Endothelial cell of umbilical vein (primary cell): ENCODE results near the gene MPIG6B. TPM values are rescaled to one million over a fixed set of nuclear protein-coding genes. Genes with fewer than 3 reads are reported as not detected.
A peak's percentile ranks its signal among the peaks of the same experiment; 100 is the strongest.

ENCODE experiments used
- BruUV-seq: library from RNA; stranded (reverse); fragments of 400-500 nt; replicated peaks from 2 replicates; lab custom pipeline; 2021; lab: Mats Ljungman, UMichigan
- CTCF ChIA-PET: fragments of 300-600, 350-600 bp; sonication (Branson Sonifier 250); formaldehyde crosslinking; loops from one replicate; lab custom pipeline; 2021; ENCODE audit warnings: antibody characterized with exemption, inconsistent platforms; lab: Charles Lee
- POLR2A ChIA-PET: fragments of 300-600, 350-600 bp; sonication (Branson Sonifier 250); formaldehyde crosslinking; loops from one replicate; lab custom pipeline; 2021; ENCODE audit warnings: antibody characterized with exemption, inconsistent platforms; lab: Charles Lee
- DNase-seq: peaks from one replicate; pipeline ENCODE4 v3.0.0-alpha.2; 2011; ENCODE audit warnings: low read depth, low spot score
- FAIRE-seq: peaks from 2 replicates; lab custom pipeline; 2011; peaks lifted over from hg19 to GRCh38; lab: Jason Lieb, UNC
- H2AFZ ChIP-seq: 2 replicates; pipeline ENCODE4 v1.6.0; 2012; ENCODE audit warnings: low read depth, low read length, control low read depth, inconsistent platforms
- H3K27ac ChIP-seq: 2 replicates; pipeline ENCODE4 v1.5.1; 2011; ENCODE audit warnings: low read depth, mild to moderate bottlenecking, control low read depth, low read length, moderate library complexity; ENCODE audit not compliant: insufficient read depth
- H3K27me3 ChIP-seq, 2 experiments: 2 replicates each; pipeline versions ENCODE4 v1.6.0 to v1.6.1; 2011; ENCODE audit warnings: low read length in 2 of 2, mixed read lengths in 1 of 2; ENCODE audit not compliant: control insufficient read depth in 2 of 2, insufficient read depth in 2 of 2
- H3K36me3 ChIP-seq, 2 experiments: 2 replicates in 1 of 2; 3 replicates in 1 of 2; pipeline ENCODE4 v1.5.1; 2011; ENCODE audit warnings: low read length in 2 of 2, mild to moderate bottlenecking in 1 of 2, moderate library complexity in 1 of 2; ENCODE audit not compliant: control insufficient read depth in 2 of 2, insufficient read depth in 2 of 2; ENCODE audit errors: extremely low read depth in 1 of 2
- H3K4me1 ChIP-seq: 3 replicates; pipeline ENCODE4 v1.5.1; 2011; ENCODE audit warnings: mild to moderate bottlenecking, low read length; ENCODE audit not compliant: control insufficient read depth, insufficient read depth; ENCODE audit errors: extremely low read depth
- H3K4me2 ChIP-seq: 2 replicates; pipeline ENCODE4 v1.6.1; 2011; ENCODE audit warnings: low read length, control low read depth, mixed read lengths; ENCODE audit not compliant: insufficient read depth
- H3K4me3 ChIP-seq, 3 experiments: fragments of 200-600 bp in 1 of 3; sonication (generic), shearing (Covaris generic) in 1 of 3; replicated peaks in 1 of 3; 2 replicates each; pipeline ENCODE4 v1.5.1; 2011 to 2016; ENCODE audit warnings: control low read depth in 3 of 3, low read length in 3 of 3, mild to moderate bottlenecking in 2 of 3, inconsistent platforms in 1 of 3, low read depth in 1 of 3, moderate library complexity in 1 of 3; ENCODE audit not compliant: insufficient read depth in 1 of 3
- H3K79me2 ChIP-seq: 2 replicates; pipeline ENCODE4 v1.6.0; 2012; ENCODE audit warnings: low read length, inconsistent platforms; ENCODE audit not compliant: control insufficient read depth, insufficient read depth
- H3K9ac ChIP-seq: replicated peaks from 2 replicates; pipeline ENCODE3; 2011; ENCODE audit warnings: low read length, control low read depth; ENCODE audit not compliant: insufficient read depth; ENCODE audit errors: extremely low read depth
- H3K9me1 ChIP-seq: replicated peaks from 3 replicates; pipeline ENCODE4 v1.6.0; 2011; ENCODE audit warnings: mild to moderate bottlenecking, low read length; ENCODE audit not compliant: control insufficient read depth, insufficient read depth; ENCODE audit errors: extremely low read depth
- H3K9me3 ChIP-seq: replicated peaks from 2 replicates; pipeline ENCODE4 v1.5.1; 2012; ENCODE audit warnings: low read length, inconsistent platforms; ENCODE audit not compliant: control insufficient read depth, insufficient read depth
- H4K20me1 ChIP-seq: replicated peaks from 2 replicates; pipeline ENCODE3; 2011; ENCODE audit warnings: mild to moderate bottlenecking, low read length; ENCODE audit not compliant: control insufficient read depth, insufficient read depth; ENCODE audit errors: extremely low read depth
- EZH2 ChIP-seq: IDR thresholded peaks from 2 replicates; pipeline ENCODE4 v1.6.1; 2012; ENCODE audit warnings: borderline replicate concordance, low read depth, mild to moderate bottlenecking, moderate library complexity, low read length, inconsistent platforms; ENCODE audit not compliant: severe bottlenecking
- FOS ChIP-seq: IDR thresholded peaks from 2 replicates; pipeline ENCODE4 v1.6.1; 2011; ENCODE audit warnings: mild to moderate bottlenecking, low read length, moderate library complexity, borderline replicate concordance; ENCODE audit not compliant: insufficient read depth
- GATA2 ChIP-seq: IDR thresholded peaks from 2 replicates; pipeline ENCODE4 v1.7.0; 2011; ENCODE audit warnings: low read depth, mild to moderate bottlenecking, moderate library complexity, mixed read lengths, low read length; ENCODE audit not compliant: insufficient read length, insufficient read depth
- JUN ChIP-seq: IDR thresholded peaks from 2 replicates; pipeline ENCODE4 v1.6.1; 2011; ENCODE audit warnings: borderline replicate concordance, low read depth; ENCODE audit not compliant: insufficient read length, insufficient read depth
- MAX ChIP-seq: IDR thresholded peaks from 2 replicates; pipeline ENCODE4 v1.6.1; 2011; ENCODE audit not compliant: insufficient read depth, insufficient read length
- MYC ChIP-seq: IDR thresholded peaks from one replicate; pipeline ENCODE4 v1.6.1; 2011; ENCODE audit warnings: mild to moderate bottlenecking, low read depth, low read length
- POLR2A ChIP-seq: IDR thresholded peaks from 2 replicates; pipeline ENCODE4 v1.6.1; 2012; ENCODE audit warnings: low read depth, mild to moderate bottlenecking, control low read depth, low read length
- POLR2AphosphoS5 ChIP-seq: IDR thresholded peaks from 2 replicates; pipeline ENCODE4 v1.6.1; 2012; ENCODE audit warnings: low read depth, mild to moderate bottlenecking, control low read depth, low read length, moderate library complexity; ENCODE audit not compliant: insufficient read depth
- dilution Hi-C: fragments of 300-500 bp; cut with MboI; formaldehyde crosslinking; loops from one replicate; pipeline ENCODE4 v1.15.0; 2019; ENCODE audit warnings: low sequenced_read_pairs; ENCODE audit not compliant: extremely low pct_ligation_motif_present
- intact Hi-C: fragments of 100-400 bp; cut with micrococcal nuclease; formaldehyde crosslinking; loops from one replicate; pipeline ENCODE4 v1.10.0; 2022
- polyA plus RNA-seq, 4 experiments: library from polyadenylated mRNA; depleted of rRNA in 3 of 4; stranded (reverse) in 3 of 4; unstranded in 1 of 4; fragments of >200 nt; gene quantifications; 2 replicates each; pipeline versions ENCODE4 v1.2.1 to v1.2.3, GENCODE V29; 2011 to 2012; ENCODE audit warnings: missing spikeins in 1 of 4
- total RNA-seq: library from RNA; stranded (reverse); gene quantifications from 2 replicates; pipeline ENCODE4 v1.2.3, GENCODE V29; 2021
- TF ChIP-seq, protein P1 (sequence below), 2 donors: IDR thresholded peaks; 1 replicate in 1 of 2; 2 replicates in 1 of 2; pipeline ENCODE4 v1.5.1; 2011; ENCODE audit warnings: low read length in 2 of 2, mild to moderate bottlenecking in 2 of 2, moderate library complexity in 2 of 2, control low read depth in 1 of 2, inconsistent platforms in 1 of 2, low read depth in 1 of 2; ENCODE audit not compliant: insufficient read depth in 1 of 2; ENCODE audit errors: extremely low read depth in 1 of 2

Gene MPIG6B
- total and polyA plus RNA-seq, 2 donors (not counting 3 experiments of a cell fraction or from before 2014, with no cell fraction given) = not detected

DNA sequence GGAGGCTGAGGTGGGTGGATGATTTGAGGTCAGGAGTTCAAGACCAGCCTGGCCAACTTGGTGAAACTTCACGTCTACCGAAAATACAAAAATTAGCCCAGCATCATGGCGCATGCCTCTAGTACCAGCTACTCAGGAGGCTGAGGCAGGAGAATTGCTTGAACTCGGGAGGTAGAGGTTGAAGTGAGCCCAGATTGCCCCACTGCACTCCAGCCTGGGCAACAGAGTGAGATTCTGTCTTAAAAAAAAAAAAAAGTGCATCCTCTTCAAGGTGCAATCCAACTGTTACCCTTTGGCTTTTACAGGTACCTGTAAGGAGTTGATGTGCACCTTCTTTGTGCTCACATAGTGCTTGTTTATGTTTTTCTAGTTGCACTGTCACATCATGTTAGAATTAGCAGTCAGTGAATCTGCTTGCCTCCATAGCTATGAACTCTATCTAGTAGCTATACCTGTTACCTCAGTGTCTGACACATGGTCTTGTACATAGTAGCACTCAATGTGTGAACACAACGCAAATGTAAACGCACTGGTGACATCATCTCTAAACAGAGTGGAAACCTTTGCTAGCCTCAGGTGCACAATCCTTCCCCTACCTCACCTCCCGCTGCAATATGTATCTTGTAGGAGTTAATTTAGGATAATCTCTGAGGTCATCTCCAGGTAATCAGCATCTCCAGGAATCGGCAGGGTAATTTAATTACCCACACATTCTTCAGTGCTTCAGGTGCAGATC is 26.3 kb downstream of the MPIG6B start:
- no peak overlapping the region for H2AFZ ChIP-seq
- H4K20me1 ChIP-seq = no peaks in the 10 kb centered on the region
- no peaks in the 10 kb centered on the region for H3K79me2 ChIP-seq
- H3K4me3 ChIP-seq = no peak overlapping the region
- no peak for FAIRE-seq
- intact Hi-C loops = no loop called here
- no peaks in the 10 kb centered on the region for H3K9me1 ChIP-seq
- ChIA-PET POLR2A (no interaction called here), CTCF (interaction anchor here (1.3 to 3.9 kb wide), 2 partner anchors 9 to 20 kb away, joined by 4 to 18 read pairs; no protein-coding TSS in a partner anchor)
- H3K36me3 ChIP-seq = no peaks in the 10 kb centered on the region
- no peaks in the 10 kb centered on the region for H3K27me3 ChIP-seq
- H3K4me2 ChIP-seq = no peak overlapping the region
- no TSS peak for BruUV-seq
- H3K9me3 ChIP-seq = no peaks in the 10 kb centered on the region
- H3K4me1 ChIP-seq = no peaks in the 10 kb centered on the region
- H3K27ac ChIP-seq = no peak overlapping the region
- TF ChIP-seq JUN = no peak
- dilution Hi-C loops = no loop called here
- no peak for DNase-seq
- no peak overlapping the region for H3K9ac ChIP-seq

DNA sequence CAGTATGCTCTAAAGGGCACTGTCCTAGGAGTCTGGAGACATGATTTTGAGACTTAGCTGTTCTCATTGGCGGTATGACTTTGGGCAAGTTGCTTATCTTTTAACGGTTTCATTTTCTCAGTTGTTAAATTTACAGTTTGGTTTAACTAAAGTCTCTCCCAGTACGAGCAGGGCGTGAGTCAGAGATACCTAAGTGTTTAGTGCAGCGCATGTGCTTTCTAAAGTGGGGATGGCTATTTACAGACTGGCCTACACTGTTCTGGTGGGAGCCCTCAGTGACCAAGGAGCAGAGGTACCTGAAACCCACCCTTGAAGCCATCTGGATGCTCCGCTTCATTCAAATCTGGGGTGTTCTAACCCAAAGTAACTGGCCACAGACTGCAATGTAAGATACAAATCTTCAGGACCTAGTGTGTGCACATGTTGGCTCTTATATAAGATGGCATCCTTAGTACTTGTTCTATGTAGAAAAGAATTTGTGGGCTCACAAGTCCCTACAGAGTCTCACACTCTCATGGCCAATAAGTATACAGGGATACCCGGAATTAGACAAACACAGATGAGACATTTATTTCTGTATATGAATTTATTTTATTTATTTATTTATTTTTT is 27.3 kb downstream of the MPIG6B start:
- H3K9me1 ChIP-seq = no peaks in the 10 kb centered on the region
- dilution Hi-C loops = no loop called here
- peak; percentile 18 for FAIRE-seq

More for the DNA sequence above, 27.3 kb downstream of the MPIG6B start:
- no peaks in the 10 kb centered on the region for H4K20me1 ChIP-seq
- no peaks in the 10 kb centered on the region for H3K36me3 ChIP-seq
- no peak overlapping the region for H3K4me3 ChIP-seq
- BruUV-seq = no TSS peak
- H2AFZ ChIP-seq = no peak overlapping the region
- no peak for DNase-seq
- H3K4me2 ChIP-seq = no peak overlapping the region
- no peaks in the 10 kb centered on the region for H3K79me2 ChIP-seq
- TF ChIP-seq MAX (no peak), MYC (no peak), GATA2 (no peak), POLR2AphosphoS5 (no peak), JUN (no peak), FOS (no peak), POLR2A (no peak), EZH2 (no peak)
- TF ChIP-seq, protein P1, sequence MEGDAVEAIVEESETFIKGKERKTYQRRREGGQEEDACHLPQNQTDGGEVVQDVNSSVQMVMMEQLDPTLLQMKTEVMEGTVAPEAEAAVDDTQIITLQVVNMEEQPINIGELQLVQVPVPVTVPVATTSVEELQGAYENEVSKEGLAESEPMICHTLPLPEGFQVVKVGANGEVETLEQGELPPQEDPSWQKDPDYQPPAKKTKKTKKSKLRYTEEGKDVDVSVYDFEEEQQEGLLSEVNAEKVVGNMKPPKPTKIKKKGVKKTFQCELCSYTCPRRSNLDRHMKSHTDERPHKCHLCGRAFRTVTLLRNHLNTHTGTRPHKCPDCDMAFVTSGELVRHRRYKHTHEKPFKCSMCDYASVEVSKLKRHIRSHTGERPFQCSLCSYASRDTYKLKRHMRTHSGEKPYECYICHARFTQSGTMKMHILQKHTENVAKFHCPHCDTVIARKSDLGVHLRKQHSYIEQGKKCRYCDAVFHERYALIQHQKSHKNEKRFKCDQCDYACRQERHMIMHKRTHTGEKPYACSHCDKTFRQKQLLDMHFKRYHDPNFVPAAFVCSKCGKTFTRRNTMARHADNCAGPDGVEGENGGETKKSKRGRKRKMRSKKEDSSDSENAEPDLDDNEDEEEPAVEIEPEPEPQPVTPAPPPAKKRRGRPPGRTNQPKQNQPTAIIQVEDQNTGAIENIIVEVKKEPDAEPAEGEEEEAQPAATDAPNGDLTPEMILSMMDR (IDR thresholded peaks at IDR 0.05; ENCODE audit: extremely low read depth in 1 of 2, insufficient read depth in 1 of 2, low read depth in 1 of 2, low read length in 2 of 2) = no peak
- H3K9ac ChIP-seq = no peak overlapping the region
- intact Hi-C loops = no loop called here
- H3K27me3 ChIP-seq = no peaks in the 10 kb centered on the region
- H3K4me1 ChIP-seq = no peaks in the 10 kb centered on the region
- ChIA-PET POLR2A (no interaction called here), CTCF (interaction anchor here (1.2 to 3.9 kb wide), 3 partner anchors 8 to 41 kb away, joined by 3 to 18 read pairs (median 4); no protein-coding TSS in a partner anchor)
- H3K9me3 ChIP-seq = no peaks in the 10 kb centered on the region
- H3K27ac ChIP-seq = no peak overlapping the region
